Stimulated activated naive CD8-positive, alpha-beta T cell treated with anti-CD3 and anti-CD28 coated beads, Interleukin-15, Interleukin-2, amounts not matched to agents 100 U/mL and 50 U/mL, for 24 hours (primary cell): ENCODE measurements around the gene KIF14.
"Not testable (repeated sequence)": the region's sequence is repeated elsewhere in the genome, so short reads cannot be mapped to it uniquely, and the experiment has no call there.

ENCODE experiments used
- ATAC-seq: fragments of 150-1000 bp; cut with Tn5 transposase; one replicate; pipeline ENCODE4 v1.10.0; 2021
- DNase-seq: peaks from one replicate; pipeline ENCODE4 v3.0.0; 2021

KIF14 gene

GRCh38 chr1:200634261-200635122 is 13.9 kb upstream of the KIF14 start:
- ATAC-seq (peak; percentile 28), DNase-seq (no peak)

GRCh38 chr1:200631375-200631774 is 10.8 kb upstream of the KIF14 start:
- DNase-seq (no peak), ATAC-seq (no peak)

GRCh38 chr1:200630515-200630899 is 10.0 kb upstream of the KIF14 start:
- not testable (repeated sequence) for ATAC-seq, DNase-seq

- ATAC-seq (no peak), DNase-seq (no peak)
These were observed 9.4 kb upstream of the KIF14 start for GRCh38 chr1:200629876-200630514.

- peak; percentile 83 for ATAC-seq
These were observed 7.8 kb upstream of the KIF14 start for GRCh38 chr1:200628223-200628881.

GRCh38 chr1:200627575-200628222 is 7.1 kb upstream of the KIF14 start:
- no peak for DNase-seq
- ATAC-seq: no peak

More at GRCh38 chr1:200628223-200628881, 7.8 kb upstream of the KIF14 start:
- DNase-seq: peak; percentile 57

GRCh38 chr1:200626853-200627534 is 6.4 kb upstream of the KIF14 start:
- no peak for DNase-seq
- ATAC-seq: no peak

- ATAC-seq: peak; percentile 60
- no peak for DNase-seq
These were observed 4.9 kb upstream of the KIF14 start for GRCh38 chr1:200625381-200625824.

GRCh38 chr1:200624679-200625335 is 4.3 kb upstream of the KIF14 start:
- ATAC-seq: no peak
- no peak for DNase-seq

- no peak for ATAC-seq
These were observed 668 bp downstream of the KIF14 start for GRCh38 chr1:200619894-200620272.

GRCh38 chr1:200610846-200611245 is 9.7 kb downstream of the KIF14 start:
- ATAC-seq (no peak), DNase-seq (no peak)

More at GRCh38 chr1:200619894-200620272, 668 bp downstream of the KIF14 start:
- no peak for DNase-seq

- no peak for ATAC-seq
- no peak for DNase-seq
These were observed 17.9 kb downstream of the KIF14 start for GRCh38 chr1:200602632-200603031.

- no peak for DNase-seq
- no peak for ATAC-seq
These were observed 30.6 kb downstream of the KIF14 start for GRCh38 chr1:200590001-200590400.

- DNase-seq (no peak), ATAC-seq (no peak)
These were observed 31.9 kb downstream of the KIF14 start for GRCh38 chr1:200588698-200589097.

- DNase-seq (no peak), ATAC-seq (no peak)
These were observed 56.2 kb downstream of the KIF14 start for GRCh38 chr1:200564319-200564718.

- ATAC-seq (no peak), DNase-seq (no peak)
These were observed 58.7 kb downstream of the KIF14 start for GRCh38 chr1:200561856-200562214.

- DNase-seq: no peak
- no peak for ATAC-seq
These were observed 61.6 kb downstream of the KIF14 start for GRCh38 chr1:200558866-200559459.

GRCh38 chr1:200556002-200556401 is 64.5 kb downstream of the KIF14 start:
- ATAC-seq (no peak), DNase-seq (no peak)

- not testable (repeated sequence) for ATAC-seq, DNase-seq
These were observed 67.8 kb downstream of the KIF14 start for GRCh38 chr1:200552737-200553136.

GRCh38 chr1:200550367-200550766 is 70.2 kb downstream of the KIF14 start:
- DNase-seq (no peak), ATAC-seq (no peak)

GRCh38 chr1:200547386-200547785 is 73.2 kb downstream of the KIF14 start:
- DNase-seq (no peak), ATAC-seq (no peak)
